Activated CD8-positive, alpha-beta memory T cell treated with anti-CD3 and anti-CD28 coated beads, Interleukin-2, amount 50 U/mL, for 1 hour (primary cell): ENCODE data around the gene PTBP1.
"Not testable (repeated sequence)": the region's sequence is repeated elsewhere in the genome, so short reads cannot be mapped to it uniquely, and the experiment has no call there.

Experiments
- DNase-seq: peaks from one replicate; pipeline ENCODE4 v3.0.0-alpha.2; 2020; ENCODE audit errors: extremely low read depth

PTBP1 gene

DNA sequence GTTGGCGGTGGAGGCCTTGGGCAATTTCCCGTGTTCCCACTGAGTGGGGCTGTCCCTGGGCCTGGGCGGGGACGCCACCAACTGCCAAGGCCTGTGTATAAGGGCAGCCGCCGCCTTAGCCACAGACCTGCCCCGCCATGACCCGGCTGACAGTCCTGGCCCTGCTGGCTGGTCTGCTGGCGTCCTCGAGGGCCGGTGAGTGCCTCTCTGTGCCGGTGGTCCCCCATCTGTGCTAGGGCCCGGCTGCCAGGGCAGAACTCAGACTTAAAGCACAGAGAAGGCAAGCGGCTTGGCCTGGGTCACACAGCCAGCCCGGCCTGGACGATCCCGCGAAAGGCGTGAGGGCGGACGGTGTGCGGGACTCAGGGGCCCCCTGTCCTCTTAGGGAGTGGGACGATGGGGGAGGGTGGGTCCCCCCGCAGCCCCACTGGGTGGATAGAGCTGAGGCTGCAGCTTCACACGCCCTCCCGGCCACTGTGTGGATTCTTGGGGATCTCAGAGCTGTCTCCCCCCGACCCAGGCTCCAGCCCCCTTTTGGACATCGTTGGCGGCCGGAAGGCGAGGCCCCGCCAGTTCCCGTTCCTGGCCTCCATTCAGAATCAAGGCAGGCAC is 30.6 kb downstream of the PTBP1 start, which contains the start of gene AZU1:
AZU1 (plus strand) TSS at position 128 of the 612 bp plus-strand sequence; CDS start at position 138, 10 bp downstream.
- no peak for DNase-seq

DNA sequence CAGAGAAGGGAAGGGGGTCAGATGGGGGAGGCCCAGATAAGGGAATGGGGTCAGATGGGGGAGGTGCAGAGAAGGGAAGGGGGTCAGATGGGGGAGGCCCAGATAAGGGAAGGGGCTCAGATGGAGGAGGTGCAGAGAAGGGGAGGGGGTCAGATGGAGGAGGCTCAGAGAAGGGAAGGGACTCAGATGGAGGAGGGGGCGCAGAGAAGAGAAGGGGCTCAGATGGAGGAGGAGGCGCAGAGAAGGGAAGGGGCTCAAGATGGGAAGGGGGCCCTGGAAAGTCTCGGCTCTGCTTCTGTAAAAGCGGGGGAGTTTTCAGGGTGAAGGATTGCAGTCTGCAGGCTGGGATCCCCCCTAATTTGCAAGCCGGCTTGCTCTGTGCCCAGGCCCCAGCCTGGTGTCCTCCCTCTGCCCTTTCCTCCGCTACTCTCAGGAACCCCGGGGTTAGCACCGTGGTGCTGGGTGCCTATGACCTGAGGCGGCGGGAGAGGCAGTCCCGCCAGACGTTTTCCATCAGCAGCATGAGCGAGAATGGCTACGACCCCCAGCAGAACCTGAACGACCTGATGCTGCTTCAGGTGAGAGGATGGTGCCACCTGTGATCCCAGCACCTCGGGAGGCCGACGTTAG is 32.0 kb downstream of the PTBP1 start:
- DNase-seq = no peak

DNA sequence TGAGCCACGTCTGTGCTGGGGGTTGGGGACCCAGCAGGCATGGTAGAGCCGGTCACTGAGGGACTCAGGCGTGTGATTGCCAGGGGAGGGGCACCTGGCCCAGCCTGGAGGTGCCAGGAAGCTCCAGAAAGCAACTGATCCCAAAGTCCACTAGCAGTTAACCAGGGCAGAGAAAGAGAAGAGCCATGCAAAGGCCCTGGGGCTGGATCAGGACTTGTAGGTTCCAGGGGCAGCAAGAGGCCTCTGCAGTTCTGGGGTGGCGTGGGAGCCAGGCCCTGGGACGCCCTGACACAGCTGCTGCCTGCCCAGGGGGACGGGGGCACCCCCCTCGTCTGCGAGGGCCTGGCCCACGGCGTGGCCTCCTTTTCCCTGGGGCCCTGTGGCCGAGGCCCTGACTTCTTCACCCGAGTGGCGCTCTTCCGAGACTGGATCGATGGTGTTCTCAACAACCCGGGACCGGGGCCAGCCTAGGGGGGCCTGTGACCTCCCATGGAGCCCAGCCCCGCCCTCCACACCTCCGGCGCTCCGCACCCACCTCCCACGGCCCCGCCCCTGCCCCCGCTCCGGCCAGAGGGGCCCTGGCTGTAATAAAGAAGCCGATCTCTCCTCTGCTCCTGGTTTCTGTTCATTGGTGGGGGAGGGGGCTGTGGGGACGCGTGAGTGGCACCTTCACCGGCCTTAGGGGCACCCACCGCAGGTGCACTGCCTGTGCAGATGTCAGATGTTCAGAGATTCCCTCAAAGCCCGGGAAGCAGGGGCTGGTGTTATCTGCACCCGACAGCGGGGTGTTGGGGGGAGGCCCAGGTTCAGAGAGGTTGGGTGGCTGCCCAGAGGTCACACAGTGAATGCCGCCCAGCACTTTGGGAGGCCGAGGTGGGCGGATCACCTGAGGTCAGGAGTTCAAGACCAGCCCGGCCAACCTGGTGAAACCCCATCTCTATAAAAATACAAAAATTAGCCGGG is 34.4 kb downstream of the PTBP1 start:
- DNase-seq = no peak

DNA sequence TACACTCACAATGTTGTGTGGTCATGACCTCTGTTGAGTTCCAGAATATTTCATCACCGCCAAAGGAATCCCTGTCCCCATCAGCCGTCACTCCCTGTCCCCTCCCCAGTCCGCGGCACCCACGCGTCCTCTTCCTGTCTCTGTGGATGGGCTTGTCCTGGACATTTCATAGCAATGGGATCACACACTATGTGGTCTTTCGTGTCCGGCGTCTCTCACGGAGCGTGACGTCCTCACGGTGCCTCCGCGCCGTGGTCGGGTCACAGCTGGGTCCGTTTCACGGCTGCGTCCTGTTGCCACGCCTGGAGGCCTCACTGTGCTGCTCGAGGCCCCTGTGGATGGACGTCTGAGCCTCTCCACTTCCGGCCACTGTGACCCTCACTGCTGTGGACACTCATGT is 37.0 kb downstream of the PTBP1 start:
- DNase-seq = no peak

DNA sequence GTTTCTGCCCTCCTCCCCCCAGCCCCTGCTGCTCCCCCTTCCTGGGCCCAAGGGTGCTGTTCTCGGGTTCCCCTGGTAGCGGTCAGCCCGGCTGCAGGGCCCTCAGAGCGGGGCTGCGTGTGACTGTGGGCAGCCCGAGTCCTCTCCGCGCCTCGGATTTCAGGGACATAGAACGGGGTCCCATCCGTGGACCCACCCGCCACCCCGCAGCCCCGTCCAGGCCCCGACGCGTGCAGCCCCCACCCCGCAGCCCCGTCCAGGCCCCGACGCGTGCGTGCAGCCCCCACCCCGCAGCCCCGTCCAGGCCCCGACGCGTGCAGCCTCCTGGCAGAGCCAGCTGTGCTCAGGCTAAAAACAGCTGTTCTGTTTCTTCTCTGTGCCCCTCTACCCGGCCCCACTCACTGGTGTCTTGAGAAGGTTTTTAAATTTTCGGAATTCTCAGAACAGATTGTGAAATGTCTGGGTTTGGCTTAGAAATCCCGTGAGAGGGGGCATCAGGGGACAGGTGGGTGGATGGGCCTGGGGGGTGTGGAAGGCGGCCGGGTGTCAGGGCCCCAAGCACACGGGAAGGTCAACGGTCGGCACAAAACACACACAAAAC is 38.1 kb downstream of the PTBP1 start:
- no peak for DNase-seq

DNA sequence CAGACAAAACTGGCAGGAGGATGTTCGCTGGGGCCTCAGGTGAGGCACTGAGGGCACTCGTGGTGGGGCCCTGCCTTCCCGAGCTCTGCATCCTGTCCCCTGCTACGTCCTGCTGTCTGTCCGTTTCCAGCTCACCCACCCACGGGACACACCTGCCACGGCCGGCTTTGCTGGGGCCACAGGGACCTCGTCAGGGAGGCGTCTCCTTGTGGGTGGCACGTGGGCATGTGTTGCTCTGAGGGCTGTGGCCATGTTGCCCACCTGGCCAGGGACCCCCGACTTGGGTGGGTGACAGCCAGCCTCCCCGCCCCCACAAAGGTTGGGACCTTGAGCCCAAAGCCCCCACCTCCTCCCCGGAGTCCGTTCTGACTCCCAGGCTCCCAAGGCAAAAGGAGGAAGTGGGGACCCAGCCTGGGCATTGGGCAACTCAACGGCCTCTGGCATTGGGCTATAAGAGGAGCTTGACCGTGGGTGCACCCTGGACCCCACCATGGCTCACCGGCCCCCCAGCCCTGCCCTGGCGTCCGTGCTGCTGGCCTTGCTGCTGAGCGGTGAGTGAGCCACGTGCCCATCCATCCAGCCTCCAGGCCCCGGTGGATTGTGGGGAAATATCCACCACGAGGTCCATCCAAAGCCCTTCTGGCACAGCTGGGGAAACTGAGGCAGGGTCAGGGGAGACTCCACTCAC is 43.4 kb downstream of the PTBP1 start, which contains the start of gene PRTN3:
PRTN3 (plus strand) TSS at position 481 of the 688 bp plus-strand sequence; CDS start at position 491, 10 bp downstream.
- DNase-seq = no peak

DNA sequence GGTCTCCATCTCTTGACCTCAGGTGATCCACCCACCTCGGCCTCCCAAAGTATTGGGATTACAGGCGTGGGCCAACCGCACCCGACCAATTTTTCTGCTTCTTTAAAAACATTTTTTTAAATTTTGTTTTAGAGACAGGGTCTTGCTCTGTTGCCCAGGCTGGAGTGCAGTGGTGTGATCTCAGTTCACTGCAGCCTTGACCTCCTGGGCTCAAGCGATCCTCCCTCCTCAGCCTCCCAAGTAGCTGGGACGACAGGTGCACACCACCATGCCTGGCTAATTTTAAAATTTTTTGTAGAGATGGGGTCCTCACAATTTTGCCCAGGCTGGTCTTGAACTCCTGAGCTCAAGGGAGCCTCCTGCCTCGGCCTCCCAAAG is 45.5 kb downstream of the PTBP1 start:
- DNase-seq = not testable (repeated sequence)

DNA sequence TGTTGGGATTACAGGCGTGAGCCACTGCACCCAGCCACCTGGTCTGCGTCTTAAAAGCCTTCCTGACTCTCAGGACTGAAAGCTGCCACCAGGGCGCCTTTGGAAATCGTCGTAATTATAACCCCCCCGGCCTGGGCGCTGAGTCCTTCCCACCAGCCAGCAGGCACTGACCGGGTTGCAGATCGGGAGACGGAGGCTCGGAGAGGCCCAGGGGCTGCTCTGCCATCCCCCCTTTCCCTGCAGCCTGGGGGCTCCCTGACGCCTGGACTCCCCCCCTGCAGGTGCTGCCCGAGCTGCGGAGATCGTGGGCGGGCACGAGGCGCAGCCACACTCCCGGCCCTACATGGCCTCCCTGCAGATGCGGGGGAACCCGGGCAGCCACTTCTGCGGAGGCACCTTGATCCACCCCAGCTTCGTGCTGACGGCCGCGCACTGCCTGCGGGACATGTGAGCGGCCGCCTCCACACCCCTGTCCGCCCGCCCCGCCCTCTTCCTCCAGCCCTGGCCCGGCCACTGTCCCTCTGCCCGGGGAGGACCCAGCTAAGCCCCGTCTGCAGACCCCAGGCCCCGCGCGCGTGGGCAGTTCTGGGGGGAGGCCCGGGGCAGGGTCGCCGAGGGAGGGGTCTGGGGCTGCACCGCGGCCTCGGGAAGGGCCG is 46.1 kb downstream of the PTBP1 start:
- no peak for DNase-seq

DNA sequence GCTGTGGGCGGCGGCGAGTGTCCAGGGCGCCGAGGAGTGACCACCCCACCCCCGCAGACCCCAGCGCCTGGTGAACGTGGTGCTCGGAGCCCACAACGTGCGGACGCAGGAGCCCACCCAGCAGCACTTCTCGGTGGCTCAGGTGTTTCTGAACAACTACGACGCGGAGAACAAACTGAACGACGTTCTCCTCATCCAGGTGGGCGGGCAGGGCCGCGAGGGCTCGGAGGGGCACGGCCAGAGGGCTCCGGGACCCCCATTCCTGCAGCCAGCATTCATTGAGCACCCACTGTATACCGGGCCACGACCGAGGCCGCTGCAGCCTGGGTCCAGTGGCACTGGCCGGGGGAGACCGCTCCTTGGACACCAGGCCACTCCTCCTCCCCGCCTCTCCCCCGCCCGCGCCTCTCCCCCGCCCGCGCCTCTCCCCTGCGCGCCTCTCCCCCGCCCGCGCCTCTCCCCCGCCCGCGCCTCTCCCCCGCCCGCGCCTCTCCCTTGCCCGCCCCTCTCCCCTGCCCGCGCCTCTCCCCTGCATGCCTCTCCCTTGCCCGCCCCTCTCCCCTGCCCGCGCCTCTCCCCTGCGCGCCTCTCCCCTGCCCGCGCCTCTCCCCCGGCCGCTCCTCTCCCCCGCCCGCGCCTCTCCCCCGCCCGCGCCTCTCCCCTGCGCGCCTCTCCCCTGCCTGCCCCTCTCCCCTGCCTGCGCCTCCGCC is 46.7 kb downstream of the PTBP1 start:
- DNase-seq = no peak

DNA sequence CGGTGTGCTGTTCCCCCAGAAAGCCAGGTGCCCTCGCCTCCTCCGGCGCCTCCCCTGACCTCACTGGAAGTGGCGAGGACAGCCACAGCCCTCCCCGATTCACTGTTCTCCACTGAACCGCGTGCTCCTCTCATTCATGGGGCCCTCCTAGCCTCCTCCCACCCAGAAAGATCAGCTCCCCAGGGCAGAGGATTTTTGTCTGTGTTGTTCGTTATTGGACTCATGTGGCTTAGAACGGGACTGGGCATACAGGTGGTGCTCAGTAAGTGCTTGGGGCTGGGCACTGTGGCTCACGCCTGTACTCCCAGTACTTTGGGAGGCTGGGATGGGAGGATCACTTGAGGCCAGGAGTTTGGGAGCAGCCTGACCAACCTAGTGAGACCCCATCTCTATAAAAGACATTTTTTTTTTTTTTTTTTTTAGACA is 47.3 kb downstream of the PTBP1 start:
- DNase-seq = no peak

DNA sequence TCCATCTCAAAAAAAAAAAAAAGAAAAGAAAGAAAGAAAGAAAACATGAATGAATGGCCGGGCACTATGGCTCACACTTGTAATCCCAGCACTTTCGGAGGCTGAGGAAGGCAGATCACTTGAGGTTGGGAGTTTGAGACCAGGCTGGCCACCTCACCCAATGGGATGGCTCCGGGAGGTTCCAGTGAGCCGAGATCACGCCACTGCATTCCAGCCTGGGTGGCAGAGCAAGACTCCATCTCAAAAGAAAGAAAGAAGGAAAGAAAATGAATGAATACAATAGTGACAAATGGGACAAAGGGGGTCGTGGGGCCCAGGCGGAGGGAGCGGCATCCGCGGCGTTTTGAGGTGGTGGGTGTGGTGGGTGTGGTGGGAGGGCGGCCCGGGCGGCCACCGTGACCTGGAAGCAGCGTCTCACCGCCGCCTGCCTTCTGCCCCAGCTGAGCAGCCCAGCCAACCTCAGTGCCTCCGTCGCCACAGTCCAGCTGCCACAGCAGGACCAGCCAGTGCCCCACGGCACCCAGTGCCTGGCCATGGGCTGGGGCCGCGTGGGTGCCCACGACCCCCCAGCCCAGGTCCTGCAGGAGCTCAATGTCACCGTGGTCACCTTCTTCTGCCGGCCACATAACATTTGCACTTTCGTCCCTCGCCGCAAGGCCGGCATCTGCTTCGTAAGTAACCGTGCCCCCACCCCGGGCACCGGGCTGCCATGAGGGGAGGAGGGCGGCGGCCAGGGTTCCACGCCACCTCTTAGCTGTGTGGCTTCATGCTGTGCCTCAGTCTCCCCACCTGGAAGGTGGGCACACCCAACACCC is 48.7 kb downstream of the PTBP1 start:
- DNase-seq = no peak

DNA sequence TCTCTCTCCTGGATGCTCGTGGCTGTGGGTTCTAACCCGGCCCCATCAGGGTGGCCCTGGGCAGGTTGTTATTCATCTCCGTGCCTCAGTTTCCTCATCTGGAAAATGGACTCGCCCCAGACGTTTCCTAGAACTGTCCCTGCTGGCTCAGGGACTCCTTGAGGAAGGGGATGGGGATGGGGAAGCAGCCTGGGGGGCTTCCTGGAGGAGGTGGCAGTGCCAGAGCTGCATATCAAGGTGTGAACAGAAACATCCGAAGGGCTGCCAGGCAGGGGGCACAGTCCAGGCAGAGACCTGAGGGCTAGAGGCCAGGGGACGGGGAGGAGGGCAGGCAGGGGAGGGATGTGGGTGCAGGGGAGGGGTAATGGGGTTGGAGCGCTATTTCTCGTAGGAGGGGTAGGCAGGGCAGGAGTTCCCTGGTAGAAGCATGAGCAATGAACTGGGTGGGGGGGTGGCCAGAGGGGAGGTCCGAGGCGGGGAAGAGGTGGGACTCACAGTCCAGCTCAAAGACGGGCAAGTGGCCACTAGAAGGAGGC is 51.2 kb downstream of the PTBP1 start:
- no peak for DNase-seq

DNA sequence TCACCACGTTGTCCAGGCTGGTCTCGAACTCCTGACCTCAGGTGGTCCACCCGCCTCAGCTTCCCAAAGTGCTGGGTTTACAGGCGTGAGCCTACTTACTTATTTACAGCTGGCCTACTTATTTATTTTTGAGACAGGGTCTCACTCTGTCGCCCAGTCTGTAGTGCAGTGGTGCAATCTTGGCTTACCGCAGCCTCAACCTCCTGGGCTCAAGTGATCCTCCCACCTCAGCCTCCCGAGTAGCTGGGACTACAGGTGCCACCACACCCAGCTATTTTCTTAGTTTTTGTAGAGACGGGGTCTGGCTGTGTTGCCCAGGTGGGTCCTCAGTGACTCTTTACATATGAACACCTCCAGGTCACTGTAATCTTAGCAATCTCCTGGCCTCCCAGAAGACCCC is 51.9 kb downstream of the PTBP1 start:
- not testable (repeated sequence) for DNase-seq

DNA sequence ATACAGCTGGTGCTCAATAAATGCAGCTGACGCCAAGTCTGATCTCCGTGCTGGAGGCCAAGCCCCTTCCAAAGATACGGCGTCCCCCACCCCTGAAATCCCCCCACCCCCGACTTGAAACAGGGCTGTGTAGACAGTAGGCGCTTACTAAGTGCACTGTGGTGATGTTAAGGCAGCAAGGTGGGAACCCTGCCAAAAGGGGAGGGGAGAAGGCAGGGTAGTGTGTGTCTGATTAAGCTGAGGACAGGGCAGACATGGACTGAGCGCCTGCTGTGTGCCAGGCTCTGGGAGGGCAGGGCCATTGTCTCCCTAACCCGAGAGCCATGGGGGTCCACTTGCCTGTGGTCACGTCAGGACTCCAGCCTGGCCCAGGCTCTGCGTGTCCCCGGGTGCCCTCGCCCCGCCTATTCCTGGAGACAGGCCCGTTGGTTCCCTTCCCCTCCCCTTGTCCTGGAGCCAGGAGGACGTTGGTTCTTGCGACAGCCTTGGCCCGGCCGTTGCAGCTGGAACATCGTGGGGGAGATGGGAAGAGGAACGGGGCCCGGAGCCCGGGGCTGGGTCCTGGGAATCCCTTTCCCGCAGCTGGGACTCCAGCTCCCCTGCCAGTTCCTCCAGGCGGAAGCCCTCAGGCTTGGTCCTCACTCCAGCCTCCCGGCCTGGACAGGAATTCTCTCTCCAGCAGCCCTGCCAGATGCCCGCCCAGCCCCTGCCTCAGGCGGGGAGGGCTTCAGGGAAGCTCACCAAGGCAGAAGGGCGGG is 53.1 kb downstream of the PTBP1 start:
- no peak for DNase-seq

DNA sequence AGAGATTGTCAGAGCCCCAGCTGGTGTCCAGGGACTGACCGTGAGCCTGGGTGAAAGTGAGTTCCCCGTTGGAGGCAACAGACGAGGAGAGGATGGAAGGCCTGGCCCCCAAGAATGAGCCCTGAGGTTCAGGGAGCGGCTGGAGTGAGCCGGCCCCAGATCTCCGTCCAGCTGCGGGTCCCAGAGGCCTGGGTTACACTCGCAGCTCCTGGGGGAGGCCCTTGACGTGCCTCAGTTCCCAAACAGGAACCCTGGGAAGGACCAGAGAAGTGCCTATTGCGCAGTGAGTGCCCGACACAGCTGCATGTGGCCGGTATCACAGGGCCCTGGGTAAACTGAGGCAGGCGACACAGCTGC is 53.7 kb downstream of the PTBP1 start:
- DNase-seq = no peak

DNA sequence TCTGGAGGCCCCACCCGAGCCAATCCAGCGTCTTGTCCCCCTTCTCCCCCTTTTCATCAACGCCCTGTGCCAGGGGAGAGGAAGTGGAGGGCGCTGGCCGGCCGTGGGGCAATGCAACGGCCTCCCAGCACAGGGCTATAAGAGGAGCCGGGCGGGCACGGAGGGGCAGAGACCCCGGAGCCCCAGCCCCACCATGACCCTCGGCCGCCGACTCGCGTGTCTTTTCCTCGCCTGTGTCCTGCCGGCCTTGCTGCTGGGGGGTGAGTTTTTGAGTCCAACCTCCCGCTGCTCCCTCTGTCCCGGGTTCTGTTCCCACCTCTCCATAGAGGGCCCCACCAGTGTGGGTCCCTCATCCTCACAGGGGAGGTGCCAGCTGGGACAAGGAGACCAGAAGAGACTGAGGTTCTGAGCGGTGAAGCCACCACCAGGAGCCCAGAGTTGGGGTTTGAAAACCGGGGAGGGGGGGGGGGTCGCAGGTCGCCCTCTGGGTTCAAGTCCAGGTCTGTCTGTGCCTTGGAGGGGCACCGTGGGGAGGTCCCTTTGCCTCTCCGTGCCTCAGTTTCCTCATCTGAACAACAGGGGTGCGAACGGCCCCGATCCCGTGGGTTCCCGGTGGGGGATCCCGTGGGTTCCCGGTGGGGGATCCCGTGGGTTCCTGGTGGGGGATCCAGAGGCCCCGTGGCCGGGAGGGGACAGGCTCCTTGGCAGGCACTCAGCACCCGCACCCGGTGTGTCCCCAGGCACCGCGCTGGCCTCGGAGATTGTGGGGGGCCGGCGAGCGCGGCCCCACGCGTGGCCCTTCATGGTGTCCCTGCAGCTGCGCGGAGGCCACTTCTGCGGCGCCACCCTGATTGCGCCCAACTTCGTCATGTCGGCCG is 55.1 kb downstream of the PTBP1 start, which contains the start of gene ELANE:
ELANE (plus strand) TSS at position 168 of the 878 bp plus-strand sequence; CDS start at position 194, 26 bp downstream.
- no peak for DNase-seq

DNA sequence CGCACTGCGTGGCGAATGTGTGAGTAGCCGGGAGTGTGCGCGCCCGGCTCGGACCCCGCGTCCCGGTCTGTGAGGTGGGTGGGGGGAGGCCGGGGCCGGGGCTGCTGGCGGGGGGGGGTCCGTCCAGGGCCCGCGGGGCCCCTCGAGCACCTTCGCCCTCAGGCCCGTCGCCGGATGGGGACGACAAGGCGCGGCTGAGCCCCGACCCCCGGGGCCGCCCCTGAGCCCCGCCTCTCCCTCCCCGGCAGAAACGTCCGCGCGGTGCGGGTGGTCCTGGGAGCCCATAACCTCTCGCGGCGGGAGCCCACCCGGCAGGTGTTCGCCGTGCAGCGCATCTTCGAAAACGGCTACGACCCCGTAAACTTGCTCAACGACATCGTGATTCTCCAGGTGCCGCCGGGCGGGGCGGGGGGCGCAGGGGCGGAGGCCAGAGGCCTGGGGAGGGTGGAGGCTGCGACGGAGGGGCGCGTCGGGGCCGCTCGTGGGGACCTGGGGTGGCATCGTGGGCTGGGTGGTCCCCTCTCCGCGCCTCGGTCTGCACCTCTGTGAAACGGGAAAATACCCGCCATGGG is 55.8 kb downstream of the PTBP1 start:
- no peak for DNase-seq
